GM12878 (cell line): ENCODE measurements around the gene ANXA4. TPM values are rescaled to one million over a fixed set of nuclear protein-coding genes. Genes with fewer than 3 reads are reported as not detected.

Experiments
- ATAC-seq: fragments of 200-7000 bp; cut with Tn5 transposase; 3 replicates; pipeline ENCODE4 v1.9.1; 2020; ENCODE audit warnings: mild to moderate bottlenecking, moderate library complexity
- BruUV-seq: library from RNA; stranded (reverse); fragments of 400-500 nt; replicated peaks from 2 replicates; lab custom pipeline; 2021; lab: Mats Ljungman, UMichigan
- CTCF ChIA-PET: fragments of 300-600 bp; sonication (Branson Sonifier 250); formaldehyde crosslinking; extraction: SDS; loops from one replicate; lab custom pipeline; 2021; ENCODE audit warnings: inconsistent platforms; lab: Yijun Ruan, JAX
- POLR2A ChIA-PET: fragments of 350-600 bp; formaldehyde crosslinking; extraction: SDS; loops from one replicate; lab custom pipeline; 2021; ENCODE audit warnings: inconsistent platforms; lab: Charles Lee
- RAD21 ChIA-PET: fragments of 300-600 bp; sonication (Branson Sonifier 250); formaldehyde crosslinking; loops from one replicate; lab custom pipeline; 2023; ENCODE audit warnings: antibody characterized with exemption; ENCODE audit not compliant: unreplicated experiment; lab: Charles Lee
- SMC1A ChIA-PET: fragments of 300-600 bp; sonication (Branson Sonifier 250); formaldehyde crosslinking; loops from one replicate; lab custom pipeline; 2023; ENCODE audit not compliant: unreplicated experiment, uncharacterized antibody; lab: Charles Lee
- DNase-seq: peaks from one replicate; pipeline ENCODE4 v3.0.0-alpha.2; 2011; ENCODE audit warnings: low read depth, low spot score
- FAIRE-seq: peaks from 3 replicates; lab custom pipeline; 2011; peaks lifted over from hg19 to GRCh38; lab: Jason Lieb, UNC
- H2AFZ ChIP-seq: 2 replicates; pipeline ENCODE4 v1.6.0; 2011; ENCODE audit warnings: low read depth, low read length, control low read depth; ENCODE audit not compliant: control insufficient read depth
- H3K27ac ChIP-seq: 2 replicates; pipeline ENCODE4 v1.5.1; 2011; ENCODE audit warnings: control low read depth; ENCODE audit not compliant: control insufficient read depth, insufficient read depth
- H3K27me3 ChIP-seq, 2 experiments: replicated peaks in 1 of 2; 2 replicates each; pipeline versions ENCODE4 v1.6.0 to v1.6.1; 2011; ENCODE audit warnings: low read length in 1 of 2; ENCODE audit not compliant: control insufficient read depth in 2 of 2, insufficient read depth in 2 of 2
- H3K36me3 ChIP-seq, 2 experiments: 2 replicates each; pipeline ENCODE4 v1.5.1; 2011; ENCODE audit warnings: low read length in 1 of 2; ENCODE audit not compliant: control insufficient read depth in 2 of 2, insufficient read depth in 2 of 2
- H3K4me1 ChIP-seq: 2 replicates; pipeline ENCODE4 v1.6.1; 2011; ENCODE audit warnings: mild to moderate bottlenecking, low read length, moderate library complexity, mixed read lengths; ENCODE audit not compliant: control insufficient read depth, insufficient read depth
- H3K4me2 ChIP-seq: 2 replicates; pipeline ENCODE4 v1.6.0; 2011; ENCODE audit warnings: control low read depth; ENCODE audit not compliant: control insufficient read depth, insufficient read depth
- H3K4me3 ChIP-seq: fragments of 200-600 bp; sonication (generic); 2 replicates; pipeline ENCODE4 v1.5.1; 2016
- H3K79me2 ChIP-seq: 2 replicates; pipeline ENCODE4 v1.6.0; 2011; ENCODE audit warnings: low read length; ENCODE audit not compliant: control insufficient read depth, insufficient read depth
- H3K9ac ChIP-seq: 2 replicates; pipeline ENCODE4 v1.8.0; 2011; ENCODE audit warnings: low read length, control low read depth, mixed read lengths; ENCODE audit not compliant: control insufficient read depth, insufficient read depth
- H3K9me3 ChIP-seq: replicated peaks from 3 replicates; pipeline ENCODE4 v1.5.1; 2011; ENCODE audit warnings: mild to moderate bottlenecking, low read length; ENCODE audit not compliant: control insufficient read depth, insufficient read depth
- H4K20me1 ChIP-seq: 2 replicates; pipeline ENCODE4 v1.6.0; 2011; ENCODE audit not compliant: control insufficient read depth, insufficient read depth
- CREM ChIP-seq: IDR thresholded peaks from 2 replicates; pipeline ENCODE4 v1.6.1; 2014; ENCODE audit warnings: antibody characterized with exemption, low read depth
- ESRRA ChIP-seq: IDR thresholded peaks from 2 replicates; pipeline ENCODE4 v1.6.1; 2012; ENCODE audit warnings: mild to moderate bottlenecking, low read length, improper control_type of control experiment
- FOXK2 ChIP-seq: fragments of 450-650 bp; IDR thresholded peaks from 2 replicates; pipeline ENCODE4 v1.6.1; 2017; ENCODE audit warnings: mild to moderate bottlenecking, moderate library complexity
- NR2C2 ChIP-seq: IDR thresholded peaks from 2 replicates; pipeline ENCODE4 v1.6.1; 2011; ENCODE audit warnings: borderline replicate concordance, low read depth; ENCODE audit not compliant: control insufficient read depth, insufficient read length
- TARDBP ChIP-seq: IDR thresholded peaks from 2 replicates; pipeline ENCODE4 v1.6.1; 2016; ENCODE audit warnings: borderline replicate concordance
- ZBED1 ChIP-seq: IDR thresholded peaks from 2 replicates; pipeline ENCODE4 v1.6.1; 2016; ENCODE audit warnings: borderline replicate concordance
- ZNF274 ChIP-seq: IDR thresholded peaks from one replicate; pipeline ENCODE4 v1.8.0; 2011; ENCODE audit not compliant: insufficient read length, insufficient read depth
- ZNF384 ChIP-seq: IDR thresholded peaks from 2 replicates; pipeline ENCODE4 v1.6.1; 2012; ENCODE audit warnings: low read depth, mild to moderate bottlenecking, low read length, improper control_type of control experiment, borderline replicate concordance
- WGBS: methylation state at CpG from one replicate; pipeline ENCODE4 v1.1.6; 2016; ENCODE audit warnings: low lambda C conversion rate; ENCODE audit not compliant: insufficient replicate concordance, insufficient coverage; ENCODE audit errors: missing lambda C conversion rate; 5-methylcytosine and 5-hydroxymethylcytosine counted together
- in situ Hi-C: fragments of 300-500 bp; cut with MboI; formaldehyde crosslinking; loops from 9 replicates; pipeline ENCODE4 v1.14.3; 2018; ENCODE audit warnings: mixed read lengths
- intact Hi-C: fragments of 100-400 bp; cut with micrococcal nuclease; formaldehyde crosslinking; loops from one replicate; pipeline ENCODE4 v1.14.2; 2022; ENCODE audit not compliant: unreplicated experiment
- polyA plus RNA-seq, 11 experiments: library from polyadenylated mRNA; depleted of rRNA in 4 of 11; unstranded in 6 of 11; stranded (reverse) in 5 of 11; fragments of >200 nt; fragmentation: Nextera tagmentation in 4 of 11; fragmentation: Illumina TruSeq in 1 of 11; extraction: Ambion mirVana in 4 of 11; extraction: Trizol in 1 of 11; gene quantifications; 1 replicate in 1 of 11; 2 replicates in 10 of 11; pipeline versions ENCODE4 v1.2.1 to v1.2.3, GENCODE V29; 2011 to 2016; ENCODE audit warnings: inconsistent platforms in 2 of 11, missing spikeins in 2 of 11, low read depth in 1 of 11
- total RNA-seq, 4 experiments: library from RNA; depleted of rRNA in 3 of 4; stranded (reverse); fragments of >200 nt in 3 of 4; fragmentation: Illumina TruSeq in 1 of 4; extraction: Trizol in 1 of 4; gene quantifications; 2 replicates each; pipeline versions ENCODE4 v1.2.1 to v1.2.3, GENCODE V29; 2013 to 2021
- TF ChIP-seq, protein P1 (sequence below): fragments of 450-650 bp; IDR thresholded peaks from 2 replicates; pipeline ENCODE4 v1.6.1; 2017; ENCODE audit warnings: mild to moderate bottlenecking, moderate library complexity

Gene ANXA4
- total and polyA plus RNA-seq, 10 of the 15 experiments (the other 5 are each of a cell fraction or from before 2014, with no cell fraction given): 16.3 to 97.2 (median 71.0) TPM

DNA sequence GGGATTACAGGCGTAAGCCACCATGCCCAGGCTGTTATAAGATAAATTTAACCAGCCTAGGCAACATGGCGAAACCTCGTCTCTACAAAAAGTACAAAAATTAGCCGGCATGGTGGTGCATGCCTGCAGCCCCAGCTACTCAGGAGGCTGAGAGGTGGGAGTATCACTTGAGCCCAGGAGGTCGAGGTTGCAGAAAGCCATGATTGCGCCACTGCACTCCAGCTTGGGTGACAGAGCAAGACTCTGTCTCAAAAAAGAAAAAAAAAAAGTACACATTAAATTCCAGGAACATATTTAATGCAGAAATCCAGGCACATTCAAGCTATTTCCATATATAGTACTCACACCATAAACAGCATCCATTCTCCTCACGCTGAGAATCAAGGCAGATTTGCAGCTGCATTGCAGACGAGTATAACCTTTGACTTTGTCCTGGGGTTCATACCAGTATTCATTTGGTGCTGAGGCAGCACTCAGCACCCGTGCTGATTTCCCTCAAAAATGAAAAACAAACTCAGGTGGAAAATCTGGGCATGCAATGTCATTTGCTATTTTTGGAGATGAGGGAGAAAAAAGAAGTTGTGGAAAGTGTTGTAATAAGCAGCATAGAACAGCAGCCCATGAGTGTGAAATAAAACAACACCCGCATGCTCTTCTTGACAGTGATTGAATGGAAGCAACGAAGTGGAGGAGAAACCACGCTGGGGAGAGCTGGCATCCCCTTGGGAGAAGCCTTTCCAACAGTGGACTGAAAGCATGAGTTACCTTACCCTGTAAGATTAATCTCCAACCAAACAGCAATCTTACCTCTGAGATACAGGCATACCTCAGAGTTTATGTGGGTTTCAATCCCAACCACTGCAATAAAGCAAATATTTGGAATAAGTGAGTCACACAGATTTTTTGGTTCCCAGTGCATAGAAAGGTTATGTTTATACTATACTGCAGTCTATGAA is 46.8 kb upstream of the ANXA4 start:
- DNase-seq (no peak), ATAC-seq (no peak), FAIRE-seq (no peak)
- in situ Hi-C loops (no loop called here), intact Hi-C loops (loop anchor here (5.0 kb wide), 1 partner anchor 43 kb away; no protein-coding TSS in a partner anchor)
- H3K27ac ChIP-seq: no peak overlapping the region
- no peak overlapping the region for H3K4me3 ChIP-seq
- ChIA-PET RAD21 (no interaction called here), SMC1A (no interaction called here), POLR2A (no interaction called here), CTCF (interaction anchor here (1.4 to 2.8 kb wide), 2 partner anchors 11 to 130 kb away, joined by 4 to 6 read pairs; no protein-coding TSS in a partner anchor)
- no peaks in the 10 kb centered on the region for H3K36me3 ChIP-seq
- no peaks in the 10 kb centered on the region for H3K27me3 ChIP-seq
- WGBS: 87% methylated on average over 12 of the region's 12 CpGs
- no peaks in the 10 kb centered on the region for H4K20me1 ChIP-seq
- no peak overlapping the region for H3K9ac ChIP-seq
- no peaks in the 10 kb centered on the region for H3K9me3 ChIP-seq
- no peak overlapping the region for H3K4me2 ChIP-seq
- no peaks in the 10 kb centered on the region for H3K79me2 ChIP-seq
- TF ChIP-seq ZBED1 (no peak), ESRRA (no peak), FOXK2 (no peak), NR2C2 (no peak), ZNF384 (no peak), TARDBP (no peak), CREM (no peak), ZNF274 (no peak)
- TF ChIP-seq, protein P1, sequence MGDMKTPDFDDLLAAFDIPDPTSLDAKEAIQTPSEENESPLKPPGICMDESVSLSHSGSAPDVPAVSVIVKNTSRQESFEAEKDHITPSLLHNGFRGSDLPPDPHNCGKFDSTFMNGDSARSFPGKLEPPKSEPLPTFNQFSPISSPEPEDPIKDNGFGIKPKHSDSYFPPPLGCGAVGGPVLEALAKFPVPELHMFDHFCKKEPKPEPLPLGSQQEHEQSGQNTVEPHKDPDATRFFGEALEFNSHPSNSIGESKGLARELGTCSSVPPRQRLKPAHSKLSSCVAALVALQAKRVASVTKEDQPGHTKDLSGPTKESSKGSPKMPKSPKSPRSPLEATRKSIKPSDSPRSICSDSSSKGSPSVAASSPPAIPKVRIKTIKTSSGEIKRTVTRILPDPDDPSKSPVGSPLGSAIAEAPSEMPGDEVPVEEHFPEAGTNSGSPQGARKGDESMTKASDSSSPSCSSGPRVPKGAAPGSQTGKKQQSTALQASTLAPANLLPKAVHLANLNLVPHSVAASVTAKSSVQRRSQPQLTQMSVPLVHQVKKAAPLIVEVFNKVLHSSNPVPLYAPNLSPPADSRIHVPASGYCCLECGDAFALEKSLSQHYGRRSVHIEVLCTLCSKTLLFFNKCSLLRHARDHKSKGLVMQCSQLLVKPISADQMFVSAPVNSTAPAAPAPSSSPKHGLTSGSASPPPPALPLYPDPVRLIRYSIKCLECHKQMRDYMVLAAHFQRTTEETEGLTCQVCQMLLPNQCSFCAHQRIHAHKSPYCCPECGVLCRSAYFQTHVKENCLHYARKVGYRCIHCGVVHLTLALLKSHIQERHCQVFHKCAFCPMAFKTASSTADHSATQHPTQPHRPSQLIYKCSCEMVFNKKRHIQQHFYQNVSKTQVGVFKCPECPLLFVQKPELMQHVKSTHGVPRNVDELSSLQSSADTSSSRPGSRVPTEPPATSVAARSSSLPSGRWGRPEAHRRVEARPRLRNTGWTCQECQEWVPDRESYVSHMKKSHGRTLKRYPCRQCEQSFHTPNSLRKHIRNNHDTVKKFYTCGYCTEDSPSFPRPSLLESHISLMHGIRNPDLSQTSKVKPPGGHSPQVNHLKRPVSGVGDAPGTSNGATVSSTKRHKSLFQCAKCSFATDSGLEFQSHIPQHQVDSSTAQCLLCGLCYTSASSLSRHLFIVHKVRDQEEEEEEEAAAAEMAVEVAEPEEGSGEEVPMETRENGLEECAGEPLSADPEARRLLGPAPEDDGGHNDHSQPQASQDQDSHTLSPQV: no peak
- no TSS peak for BruUV-seq
- peaks cover 13% of the 10 kb centered on the region for H3K4me1 ChIP-seq
- H2AFZ ChIP-seq: no peak overlapping the region
